ENCODE data around the gene WDPCP. TPM values are rescaled to one million over a fixed set of nuclear protein-coding genes. Genes with fewer than 3 reads are reported as not detected.

WDPCP gene
- polyA plus RNA-seq, 1 donor from 2014 or later = 8.9 TPM

DNA sequence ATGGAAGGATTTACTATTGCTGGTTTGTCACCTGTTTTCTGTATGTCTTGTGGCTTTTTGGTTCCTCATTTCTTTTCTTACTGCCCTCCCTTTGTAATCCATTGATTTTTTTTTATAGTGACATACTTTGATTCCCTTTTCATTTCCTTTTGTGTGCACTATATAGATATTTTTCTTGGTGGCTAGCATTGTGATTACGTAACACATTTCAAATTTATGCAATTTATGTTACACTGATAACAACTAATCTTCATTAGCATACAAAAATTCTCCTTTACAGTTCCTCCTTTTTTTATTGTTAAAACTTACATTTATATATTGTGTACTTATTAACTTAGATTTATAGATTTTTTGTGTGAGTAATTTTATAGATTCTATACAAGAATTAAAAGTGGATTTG lies 457.1 kb downstream of the WDPCP start:
- Histone ChIP-seq H3K9ac (ENCODE audit: low read length) (no peak overlapping the region), H2AFZ (ENCODE audit: low read depth, low read length) (no peak overlapping the region), H3K9me2 (ENCODE audit: insufficient read depth, low read length) (no peaks in the 10 kb centered on the region), H3K4me3 (ENCODE audit: low read length) (no peak overlapping the region), H3K27me3 (ENCODE audit: insufficient read depth, low read depth, low read length) (no peaks in the 10 kb centered on the region), H3K27ac (ENCODE audit: low read length) (no peak overlapping the region), H3K4me2 (ENCODE audit: low read length) (no peak overlapping the region), H4K20me1 (ENCODE audit: insufficient read depth) (no peaks in the 10 kb centered on the region), H3K36me3 (ENCODE audit: insufficient read depth, low read length) (no peaks in the 10 kb centered on the region), H3F3A (ENCODE audit: insufficient read depth, low read length, poor library complexity, severe bottlenecking) (no peaks in the 10 kb centered on the region), H3K79me2 (replicated peaks; ENCODE audit: insufficient read depth, low read length) (no peaks in the 10 kb centered on the region), H3K9me3 (ENCODE audit: low read length) (no peaks in the 10 kb centered on the region)
- no peak for TF ChIP-seq TAF1 (IDR thresholded peaks at IDR 0.05; ENCODE audit: low read depth)
- TF ChIP-seq SMC3 (conservative IDR thresholded peaks at IDR 0.05; ENCODE audit: poor library complexity) = no peak
- TF ChIP-seq RAD21 (conservative IDR thresholded peaks at IDR 0.05) = no peak
- TF ChIP-seq, protein P1, sequence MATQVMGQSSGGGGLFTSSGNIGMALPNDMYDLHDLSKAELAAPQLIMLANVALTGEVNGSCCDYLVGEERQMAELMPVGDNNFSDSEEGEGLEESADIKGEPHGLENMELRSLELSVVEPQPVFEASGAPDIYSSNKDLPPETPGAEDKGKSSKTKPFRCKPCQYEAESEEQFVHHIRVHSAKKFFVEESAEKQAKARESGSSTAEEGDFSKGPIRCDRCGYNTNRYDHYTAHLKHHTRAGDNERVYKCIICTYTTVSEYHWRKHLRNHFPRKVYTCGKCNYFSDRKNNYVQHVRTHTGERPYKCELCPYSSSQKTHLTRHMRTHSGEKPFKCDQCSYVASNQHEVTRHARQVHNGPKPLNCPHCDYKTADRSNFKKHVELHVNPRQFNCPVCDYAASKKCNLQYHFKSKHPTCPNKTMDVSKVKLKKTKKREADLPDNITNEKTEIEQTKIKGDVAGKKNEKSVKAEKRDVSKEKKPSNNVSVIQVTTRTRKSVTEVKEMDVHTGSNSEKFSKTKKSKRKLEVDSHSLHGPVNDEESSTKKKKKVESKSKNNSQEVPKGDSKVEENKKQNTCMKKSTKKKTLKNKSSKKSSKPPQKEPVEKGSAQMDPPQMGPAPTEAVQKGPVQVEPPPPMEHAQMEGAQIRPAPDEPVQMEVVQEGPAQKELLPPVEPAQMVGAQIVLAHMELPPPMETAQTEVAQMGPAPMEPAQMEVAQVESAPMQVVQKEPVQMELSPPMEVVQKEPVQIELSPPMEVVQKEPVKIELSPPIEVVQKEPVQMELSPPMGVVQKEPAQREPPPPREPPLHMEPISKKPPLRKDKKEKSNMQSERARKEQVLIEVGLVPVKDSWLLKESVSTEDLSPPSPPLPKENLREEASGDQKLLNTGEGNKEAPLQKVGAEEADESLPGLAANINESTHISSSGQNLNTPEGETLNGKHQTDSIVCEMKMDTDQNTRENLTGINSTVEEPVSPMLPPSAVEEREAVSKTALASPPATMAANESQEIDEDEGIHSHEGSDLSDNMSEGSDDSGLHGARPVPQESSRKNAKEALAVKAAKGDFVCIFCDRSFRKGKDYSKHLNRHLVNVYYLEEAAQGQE (IDR thresholded peaks at IDR 0.05; ENCODE audit: borderline replicate concordance) = no peak
- no peak for TF ChIP-seq MXI1 (conservative IDR thresholded peaks at IDR 0.05; ENCODE audit: poor library complexity, severe bottlenecking)
- no peak for TF ChIP-seq POLR2AphosphoS5 (IDR thresholded peaks at IDR 0.05)
- TF ChIP-seq, protein P2, sequence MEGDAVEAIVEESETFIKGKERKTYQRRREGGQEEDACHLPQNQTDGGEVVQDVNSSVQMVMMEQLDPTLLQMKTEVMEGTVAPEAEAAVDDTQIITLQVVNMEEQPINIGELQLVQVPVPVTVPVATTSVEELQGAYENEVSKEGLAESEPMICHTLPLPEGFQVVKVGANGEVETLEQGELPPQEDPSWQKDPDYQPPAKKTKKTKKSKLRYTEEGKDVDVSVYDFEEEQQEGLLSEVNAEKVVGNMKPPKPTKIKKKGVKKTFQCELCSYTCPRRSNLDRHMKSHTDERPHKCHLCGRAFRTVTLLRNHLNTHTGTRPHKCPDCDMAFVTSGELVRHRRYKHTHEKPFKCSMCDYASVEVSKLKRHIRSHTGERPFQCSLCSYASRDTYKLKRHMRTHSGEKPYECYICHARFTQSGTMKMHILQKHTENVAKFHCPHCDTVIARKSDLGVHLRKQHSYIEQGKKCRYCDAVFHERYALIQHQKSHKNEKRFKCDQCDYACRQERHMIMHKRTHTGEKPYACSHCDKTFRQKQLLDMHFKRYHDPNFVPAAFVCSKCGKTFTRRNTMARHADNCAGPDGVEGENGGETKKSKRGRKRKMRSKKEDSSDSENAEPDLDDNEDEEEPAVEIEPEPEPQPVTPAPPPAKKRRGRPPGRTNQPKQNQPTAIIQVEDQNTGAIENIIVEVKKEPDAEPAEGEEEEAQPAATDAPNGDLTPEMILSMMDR (IDR thresholded peaks at IDR 0.05; ENCODE audit: poor library complexity, severe bottlenecking) = no peak
- TF ChIP-seq EP300 (conservative IDR thresholded peaks at IDR 0.05; ENCODE audit: poor library complexity, severe bottlenecking) = no peak
- no peak for TF ChIP-seq EZH2 (IDR thresholded peaks at IDR 0.05; ENCODE audit: borderline replicate concordance, insufficient read depth, low read length, poor library complexity, severe bottlenecking)

DNA sequence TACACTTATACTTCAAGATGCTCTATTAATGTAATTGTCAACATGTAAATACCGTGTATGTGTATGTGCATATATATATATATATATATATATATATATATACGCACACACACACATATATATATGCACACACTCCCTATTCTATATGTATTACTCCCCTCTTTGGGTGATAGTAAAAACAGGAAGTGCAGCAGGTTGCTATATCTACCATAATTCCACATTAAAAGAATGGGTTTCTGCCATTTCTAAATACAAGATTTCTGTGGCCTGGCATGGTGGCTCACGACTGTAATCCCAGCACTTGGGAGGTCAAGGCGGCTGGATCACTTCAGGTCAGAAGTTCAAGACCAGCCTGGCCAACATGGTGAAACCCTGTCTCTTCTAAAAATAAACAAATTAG lies 460.7 kb downstream of the WDPCP start:
- no peak for TF ChIP-seq EP300 (conservative IDR thresholded peaks at IDR 0.05; ENCODE audit: poor library complexity, severe bottlenecking)
- no peak for TF ChIP-seq TAF1 (IDR thresholded peaks at IDR 0.05; ENCODE audit: low read depth)
- no peak for TF ChIP-seq POLR2AphosphoS5 (IDR thresholded peaks at IDR 0.05)
- no peak for TF ChIP-seq SMC3 (conservative IDR thresholded peaks at IDR 0.05; ENCODE audit: poor library complexity)
- no peak for TF ChIP-seq EZH2 (IDR thresholded peaks at IDR 0.05; ENCODE audit: borderline replicate concordance, insufficient read depth, low read length, poor library complexity, severe bottlenecking)
- H3K36me3 ChIP-seq (ENCODE audit: insufficient read depth, low read length) = no peaks in the 10 kb centered on the region
- H4K20me1 ChIP-seq (ENCODE audit: insufficient read depth) = no peaks in the 10 kb centered on the region
- no peaks in the 10 kb centered on the region for H3K79me2 ChIP-seq (replicated peaks; ENCODE audit: insufficient read depth, low read length)
- H3K9ac ChIP-seq (ENCODE audit: low read length) = no peak overlapping the region
- no peaks in the 10 kb centered on the region for H3K27me3 ChIP-seq (ENCODE audit: insufficient read depth, low read depth, low read length)
- H2AFZ ChIP-seq (ENCODE audit: low read depth, low read length) = no peak overlapping the region
- no peak overlapping the region for H3K4me2 ChIP-seq (ENCODE audit: low read length)
- H3K27ac ChIP-seq (ENCODE audit: low read length) = no peak overlapping the region
- H3K9me2 ChIP-seq (ENCODE audit: insufficient read depth, low read length) = no peaks in the 10 kb centered on the region
- no peaks in the 10 kb centered on the region for H3K9me3 ChIP-seq (ENCODE audit: low read length)
- no peak overlapping the region for H3K4me3 ChIP-seq (ENCODE audit: low read length)
- H3F3A ChIP-seq (ENCODE audit: insufficient read depth, low read length, poor library complexity, severe bottlenecking) = no peaks in the 10 kb centered on the region

Data from neural cell (in vitro differentiated cells).